ENCODE measurements around the gene SDF2L1.
"Not testable (repeated sequence)": the region's sequence is repeated elsewhere in the genome, so short reads cannot be mapped to it uniquely, and the experiment has no call there.

SDF2L1 gene

GRCh38 chr22:21661991-21662390 is 19.9 kb downstream of the SDF2L1 start:
- DNase-seq (ENCODE audit: low read depth), result no peak

DNA sequence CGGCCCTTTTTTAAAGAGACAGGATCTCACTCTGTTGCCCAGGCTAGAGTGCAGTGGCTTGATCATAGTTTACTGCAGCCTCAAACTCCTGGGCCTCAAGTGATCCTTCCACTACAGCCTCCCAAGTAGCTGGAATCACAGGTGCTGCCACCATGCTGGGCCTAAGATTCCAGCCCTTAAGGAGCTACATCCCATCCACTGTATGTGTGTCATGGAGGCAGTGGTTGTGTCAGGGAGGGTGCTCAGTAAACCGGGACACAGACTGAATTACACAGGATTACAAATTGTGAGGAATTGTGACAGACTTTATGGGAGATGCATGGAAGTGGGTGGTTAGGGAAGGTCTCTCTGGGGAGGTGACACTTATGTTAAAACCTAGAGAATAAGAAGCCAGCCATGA is 21.6 kb downstream of the SDF2L1 start:
- no peak for DNase-seq (ENCODE audit: low read depth)

DNA sequence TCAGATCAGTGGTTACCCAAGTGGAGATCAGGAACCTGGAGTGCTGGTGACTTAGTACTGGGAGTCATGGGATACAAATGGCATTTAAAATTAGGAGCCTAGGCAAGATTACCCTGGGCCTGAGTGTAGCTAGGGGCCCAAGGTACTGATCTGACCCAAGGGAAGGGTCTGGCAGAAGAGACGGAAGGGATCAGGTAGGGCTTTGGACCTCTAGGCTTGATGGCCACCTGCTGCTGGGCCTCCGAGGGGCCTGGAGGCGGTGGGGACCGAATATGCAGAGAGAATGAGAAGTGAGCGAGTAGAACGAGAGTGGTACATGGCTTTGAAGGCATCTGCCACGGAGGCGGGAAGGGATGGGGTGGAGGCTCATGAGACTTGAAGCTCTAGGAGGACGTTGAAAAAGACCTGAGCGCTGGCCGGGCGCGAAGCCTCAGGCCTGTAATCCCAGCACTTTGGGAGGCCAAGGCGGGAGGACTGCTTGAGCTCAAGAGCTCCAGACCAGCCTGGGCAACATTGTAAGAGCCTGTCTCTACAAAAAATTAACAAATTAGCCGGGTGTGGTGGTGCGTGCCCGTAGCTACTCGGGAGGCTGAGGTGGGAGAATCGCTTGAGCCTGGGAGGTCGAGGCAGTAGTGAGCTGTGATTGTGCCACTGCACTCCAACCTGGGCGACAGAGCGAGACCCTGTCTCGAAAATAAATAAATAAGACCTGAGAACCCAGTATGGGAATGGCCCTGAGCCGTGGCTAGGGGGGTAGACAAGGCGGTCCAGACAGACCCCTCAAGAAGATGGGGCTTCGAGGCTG is 23.1 kb downstream of the SDF2L1 start:
- no peak for DNase-seq (ENCODE audit: low read depth)

DNA sequence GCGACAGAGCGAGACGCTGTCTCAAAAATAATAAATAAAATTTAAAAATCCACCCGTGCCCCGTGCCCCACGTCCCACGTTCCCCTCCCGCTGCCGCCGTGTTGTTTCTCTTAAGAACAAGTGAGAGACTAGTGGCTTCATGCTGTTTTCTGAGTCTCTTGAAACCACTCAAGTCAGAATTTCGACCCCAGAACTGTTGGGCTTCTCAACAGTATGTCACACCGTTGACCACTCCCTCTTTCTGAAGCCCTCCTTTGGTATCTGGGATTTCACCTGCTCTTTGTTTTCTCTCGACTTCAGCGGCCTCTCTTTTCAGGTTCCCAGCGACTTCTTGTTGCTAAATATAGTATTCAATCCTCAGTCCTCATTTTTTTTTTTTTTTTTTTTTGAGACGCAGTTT is 24.7 kb downstream of the SDF2L1 start:
- no peak for DNase-seq (ENCODE audit: low read depth)

GRCh38 chr22:21669026-21669425 is 26.9 kb downstream of the SDF2L1 start:
- no peak for DNase-seq (ENCODE audit: low read depth)

- no peak for DNase-seq (ENCODE audit: low read depth)
Measured at GRCh38 chr22:21672107-21672629, 30.1 kb downstream of the SDF2L1 start.

DNA sequence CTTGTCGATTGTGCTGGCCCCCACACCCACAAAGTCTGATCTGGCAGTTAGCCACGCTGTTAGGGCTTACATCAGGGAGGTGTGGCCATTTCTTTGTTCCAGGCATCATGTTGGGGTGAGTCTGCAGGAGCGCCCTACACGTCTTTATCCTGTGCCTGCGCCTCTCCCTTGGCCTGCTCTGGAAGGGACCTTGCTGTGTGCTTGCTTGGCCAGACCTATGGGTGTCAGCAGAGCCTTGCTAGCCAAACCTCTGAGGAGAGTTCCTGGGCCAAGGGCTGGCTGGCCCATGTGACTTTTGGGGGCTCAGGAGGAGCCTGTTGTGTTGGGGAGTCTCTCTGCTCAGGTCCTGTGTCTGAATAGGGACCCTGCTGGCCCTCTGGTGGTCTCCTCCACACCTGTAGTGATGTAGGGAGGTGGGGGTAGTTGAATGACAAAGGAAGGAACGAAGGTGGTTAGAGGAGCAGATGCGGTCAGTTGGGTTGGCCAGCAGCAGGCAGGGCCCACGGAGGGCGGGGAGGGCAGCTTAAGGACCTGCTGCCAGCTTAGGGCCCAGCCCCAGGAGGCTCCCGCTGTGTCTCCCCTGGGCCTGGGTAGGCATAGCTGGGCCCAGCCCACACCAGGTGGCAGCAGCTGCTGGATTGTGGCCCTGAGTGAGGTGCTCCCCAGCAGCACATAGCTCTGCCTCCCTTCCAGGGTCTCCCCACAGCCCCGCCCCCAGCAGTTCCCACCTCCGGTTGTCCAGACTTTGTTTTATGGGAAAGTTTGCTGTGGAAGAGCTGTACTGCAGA is 31.6 kb downstream of the SDF2L1 start:
- DNase-seq (ENCODE audit: low read depth), result no peak

GRCh38 chr22:21674638-21675245 is 32.6 kb downstream of the SDF2L1 start:
- no peak for DNase-seq (ENCODE audit: low read depth)

- DNase-seq (ENCODE audit: low read depth), result no peak
Measured at GRCh38 chr22:21677606-21678443, 35.7 kb downstream of the SDF2L1 start.

GRCh38 chr22:21678842-21679241 is 36.7 kb downstream of the SDF2L1 start:
- not testable (repeated sequence) for DNase-seq (ENCODE audit: low read depth)

GRCh38 chr22:21679383-21679782 is 37.3 kb downstream of the SDF2L1 start:
- DNase-seq (ENCODE audit: low read depth), result no peak

DNA sequence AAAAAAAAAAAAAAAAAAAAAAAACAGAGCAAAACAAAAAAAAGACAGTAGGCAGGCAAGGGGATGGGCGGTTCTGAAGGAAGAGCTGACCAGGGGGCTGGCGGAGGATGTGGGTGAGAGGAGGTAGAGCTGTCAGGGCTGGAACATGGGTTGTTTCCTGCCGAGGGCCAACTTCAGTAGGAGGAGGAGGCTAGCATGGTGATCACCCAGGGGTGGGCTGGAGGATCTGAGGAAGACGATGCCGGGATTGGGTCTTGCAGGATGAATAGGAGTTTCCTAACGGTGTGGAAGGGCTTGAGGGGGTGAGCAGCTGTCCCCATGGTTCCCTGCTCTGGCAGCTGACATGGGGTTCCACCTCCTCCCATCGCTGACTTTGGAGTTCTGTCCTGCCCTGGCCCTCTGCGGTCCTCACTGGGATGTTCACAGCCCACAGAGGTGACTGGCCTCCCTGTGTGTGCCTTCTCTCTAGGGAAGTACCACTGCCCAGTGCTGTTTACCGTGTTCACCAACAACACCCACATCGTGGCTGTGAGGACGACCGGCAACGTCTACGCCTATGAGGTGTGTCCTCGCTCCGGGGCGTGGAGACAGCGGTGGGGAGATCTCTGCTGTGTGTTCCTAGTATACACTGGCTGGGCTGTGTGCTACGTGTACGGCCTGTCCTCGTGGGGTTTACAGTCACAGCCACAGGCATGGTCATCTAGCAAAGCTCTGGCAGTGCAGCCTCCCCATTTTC is 38.9 kb downstream of the SDF2L1 start:
- DNase-seq (ENCODE audit: low read depth), result no peak

- DNase-seq (ENCODE audit: low read depth), result no peak
Measured at GRCh38 chr22:21681566-21682370, 39.7 kb downstream of the SDF2L1 start.

DNA sequence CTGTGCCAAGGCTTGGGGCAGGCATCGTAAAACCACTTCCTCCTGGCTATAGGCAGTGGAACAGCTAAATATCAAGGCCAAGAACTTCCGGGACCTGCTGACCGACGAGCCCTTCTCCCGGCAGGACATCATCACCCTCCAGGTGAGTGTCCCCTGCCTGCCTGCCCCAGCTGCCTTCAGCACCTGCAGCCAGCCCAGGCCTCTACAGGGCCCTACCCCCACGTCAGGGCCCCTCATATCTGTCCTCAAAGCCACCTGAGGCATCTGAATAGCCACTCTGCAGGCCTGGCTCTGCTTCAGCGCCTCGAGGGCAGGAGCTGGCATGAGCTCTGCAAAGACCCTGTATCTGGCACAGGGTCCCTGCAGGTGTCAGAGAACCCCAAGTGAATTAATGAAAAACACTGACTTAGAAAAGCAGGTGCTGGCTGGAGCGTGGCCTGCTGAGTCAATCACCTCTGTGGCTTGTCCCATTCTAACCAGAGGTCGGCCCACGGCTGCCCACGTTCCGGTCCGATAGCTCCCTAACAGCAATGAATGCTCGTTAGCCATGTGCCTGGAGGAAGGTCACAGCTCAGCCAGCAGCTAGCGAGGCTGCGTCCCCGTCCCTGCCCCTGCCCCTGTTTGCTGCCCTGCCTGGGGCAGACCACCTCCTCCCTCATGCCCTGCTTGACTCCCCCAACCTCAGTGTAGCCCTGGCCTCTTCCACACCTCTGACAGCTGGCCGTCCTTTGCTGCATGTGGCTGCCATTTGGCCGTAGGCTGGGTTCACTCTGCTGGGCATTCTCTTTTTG is 40.5 kb downstream of the SDF2L1 start:
- DNase-seq (ENCODE audit: low read depth), result no peak

DNA sequence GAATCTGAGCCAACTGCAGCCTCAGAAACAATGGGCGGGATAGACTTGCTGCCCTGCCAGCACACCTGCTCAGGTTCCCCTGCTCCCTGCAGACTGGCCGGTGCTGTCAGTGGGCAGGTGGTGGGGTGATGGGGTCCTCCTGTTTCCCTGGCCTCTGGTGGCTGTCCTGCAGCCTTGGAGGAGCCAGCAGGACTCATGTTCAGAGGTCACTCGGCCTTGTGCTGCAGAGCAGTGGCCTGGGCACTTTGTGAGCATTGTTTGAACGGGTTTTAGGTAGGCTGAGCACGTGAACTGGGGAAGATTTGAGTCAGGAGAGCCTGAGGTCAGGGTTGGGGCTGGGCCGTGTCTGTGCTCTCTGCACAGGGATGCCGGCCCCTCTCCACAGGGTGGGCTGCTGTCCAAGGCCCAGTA is 41.3 kb downstream of the SDF2L1 start:
- no peak for DNase-seq (ENCODE audit: low read depth)

GRCh38 chr22:21684492-21685163 is 42.5 kb downstream of the SDF2L1 start:
- DNase-seq (ENCODE audit: low read depth), result no peak

- DNase-seq (ENCODE audit: low read depth), result no peak
Measured at GRCh38 chr22:21685164-21685513, 43.0 kb downstream of the SDF2L1 start.

- no peak for DNase-seq (ENCODE audit: low read depth)
Measured at GRCh38 chr22:21686193-21686608, 44.1 kb downstream of the SDF2L1 start.

Measured in GM04504 (cell line).